ENCODE data around the gene COP1. TPM values are rescaled to one million over a fixed set of nuclear protein-coding genes. Genes with fewer than 3 reads are reported as not detected.

The COP1 gene
- total RNA-seq, 1 donor from 2014 or later: 37.0 TPM

GRCh38 chr1:176051402-176051801, 155.7 kb downstream of the COP1 start:
- Mint-ChIP-seq H3K4me1 (ENCODE audit: low read depth) (no peaks in the 10 kb centered on the region), H3K27ac (ENCODE audit: unreplicated experiment) (no peak overlapping the region), H3K4me3 (ENCODE audit: unreplicated experiment) (no peak overlapping the region), H3K27me3 (ENCODE audit: low read depth) (no peaks in the 10 kb centered on the region), H3K9me3 (ENCODE audit: low read depth) (no peaks in the 10 kb centered on the region), H3K36me3 (ENCODE audit: low read depth) (peaks cover 2% of the 10 kb centered on the region)
- TF ChIP-seq, protein P1, sequence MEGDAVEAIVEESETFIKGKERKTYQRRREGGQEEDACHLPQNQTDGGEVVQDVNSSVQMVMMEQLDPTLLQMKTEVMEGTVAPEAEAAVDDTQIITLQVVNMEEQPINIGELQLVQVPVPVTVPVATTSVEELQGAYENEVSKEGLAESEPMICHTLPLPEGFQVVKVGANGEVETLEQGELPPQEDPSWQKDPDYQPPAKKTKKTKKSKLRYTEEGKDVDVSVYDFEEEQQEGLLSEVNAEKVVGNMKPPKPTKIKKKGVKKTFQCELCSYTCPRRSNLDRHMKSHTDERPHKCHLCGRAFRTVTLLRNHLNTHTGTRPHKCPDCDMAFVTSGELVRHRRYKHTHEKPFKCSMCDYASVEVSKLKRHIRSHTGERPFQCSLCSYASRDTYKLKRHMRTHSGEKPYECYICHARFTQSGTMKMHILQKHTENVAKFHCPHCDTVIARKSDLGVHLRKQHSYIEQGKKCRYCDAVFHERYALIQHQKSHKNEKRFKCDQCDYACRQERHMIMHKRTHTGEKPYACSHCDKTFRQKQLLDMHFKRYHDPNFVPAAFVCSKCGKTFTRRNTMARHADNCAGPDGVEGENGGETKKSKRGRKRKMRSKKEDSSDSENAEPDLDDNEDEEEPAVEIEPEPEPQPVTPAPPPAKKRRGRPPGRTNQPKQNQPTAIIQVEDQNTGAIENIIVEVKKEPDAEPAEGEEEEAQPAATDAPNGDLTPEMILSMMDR (IDR thresholded peaks at IDR 0.05): no peak
- DNase-seq (ENCODE audit: low spot score): no peak

- no peak overlapping the region for H3K27ac Mint-ChIP-seq (ENCODE audit: unreplicated experiment)
- H3K4me3 Mint-ChIP-seq (ENCODE audit: unreplicated experiment): no peak overlapping the region
- no peak for DNase-seq (ENCODE audit: low spot score)
- no peaks in the 10 kb centered on the region for H3K27me3 Mint-ChIP-seq (ENCODE audit: low read depth)
- no peaks in the 10 kb centered on the region for H3K36me3 Mint-ChIP-seq (ENCODE audit: low read depth)
- no peaks in the 10 kb centered on the region for H3K9me3 Mint-ChIP-seq (ENCODE audit: low read depth)
- TF ChIP-seq, protein P1 (IDR thresholded peaks at IDR 0.05): no peak
- H3K4me1 Mint-ChIP-seq (ENCODE audit: low read depth): no peaks in the 10 kb centered on the region
These were observed 157.5 kb downstream of the COP1 start for GRCh38 chr1:176049582-176049981.

DNA sequence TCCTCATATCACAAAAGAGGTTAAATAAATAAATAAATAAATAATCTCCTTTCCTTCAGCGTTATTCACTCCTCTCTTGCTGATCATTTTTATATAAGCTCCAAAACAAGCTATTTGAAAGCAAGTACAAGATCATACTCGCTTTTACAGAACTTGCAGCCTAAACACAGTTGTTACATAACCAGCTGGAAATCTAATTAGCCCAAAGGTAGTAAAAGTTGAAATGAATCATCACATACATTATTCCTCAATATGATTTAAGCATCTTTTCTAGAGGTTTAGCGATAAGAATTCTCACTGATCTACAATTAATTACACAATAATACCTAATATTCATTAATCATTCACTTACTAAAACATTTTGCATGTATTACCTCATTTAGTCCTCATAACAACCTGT, 160.2 kb downstream of the COP1 start:
- TF ChIP-seq, protein P1 (IDR thresholded peaks at IDR 0.05): no peak
- Mint-ChIP-seq H3K4me3 (ENCODE audit: unreplicated experiment) (no peak overlapping the region), H3K27me3 (ENCODE audit: low read depth) (no peaks in the 10 kb centered on the region), H3K4me1 (ENCODE audit: low read depth) (no peaks in the 10 kb centered on the region), H3K27ac (ENCODE audit: unreplicated experiment) (no peak overlapping the region), H3K9me3 (ENCODE audit: low read depth) (no peaks in the 10 kb centered on the region), H3K36me3 (ENCODE audit: low read depth) (peaks cover 3% of the 10 kb centered on the region)
- DNase-seq (ENCODE audit: low spot score): no peak

DNA sequence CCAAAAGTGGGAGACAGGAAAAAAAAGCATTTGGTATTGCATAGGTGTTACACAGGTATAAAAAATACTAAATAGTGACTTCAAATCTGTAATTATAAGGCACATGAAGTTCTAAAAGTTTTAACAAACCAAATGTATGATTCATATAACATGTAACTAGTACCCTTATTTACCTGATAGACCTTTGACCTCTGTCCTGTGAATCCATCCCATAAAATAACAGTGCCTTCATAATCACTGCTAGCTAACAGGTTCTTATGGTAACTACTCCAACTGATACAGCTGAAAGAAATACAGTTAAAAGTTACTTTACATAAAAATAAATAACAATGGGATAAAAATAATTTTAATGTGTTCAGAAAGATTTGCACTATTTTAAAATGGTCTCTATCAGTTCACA, 163.5 kb downstream of the COP1 start:
- no peaks in the 10 kb centered on the region for H3K4me1 Mint-ChIP-seq (ENCODE audit: low read depth)
- DNase-seq (ENCODE audit: low spot score): no peak
- H3K27ac Mint-ChIP-seq (ENCODE audit: unreplicated experiment): no peak overlapping the region
- H3K4me3 Mint-ChIP-seq (ENCODE audit: unreplicated experiment): no peak overlapping the region
- H3K36me3 Mint-ChIP-seq (ENCODE audit: low read depth): peaks cover 7% of the 10 kb centered on the region
- TF ChIP-seq, protein P1 (IDR thresholded peaks at IDR 0.05): no peak
- H3K9me3 Mint-ChIP-seq (ENCODE audit: low read depth): no peaks in the 10 kb centered on the region
- no peaks in the 10 kb centered on the region for H3K27me3 Mint-ChIP-seq (ENCODE audit: low read depth)

- TF ChIP-seq, protein P1 (IDR thresholded peaks at IDR 0.05): no peak
- peaks cover 3% of the 10 kb centered on the region for H3K9me3 Mint-ChIP-seq (ENCODE audit: low read depth)
These were observed 173.2 kb downstream of the COP1 start for GRCh38 chr1:176033881-176034280.

More at GRCh38 chr1:176033881-176034280, 173.2 kb downstream of the COP1 start:
- H3K4me1 Mint-ChIP-seq (ENCODE audit: low read depth): peaks cover 12% of the 10 kb centered on the region
- H3K27me3 Mint-ChIP-seq (ENCODE audit: low read depth): no peaks in the 10 kb centered on the region
- H3K27ac Mint-ChIP-seq (ENCODE audit: unreplicated experiment): no peak overlapping the region
- H3K4me3 Mint-ChIP-seq (ENCODE audit: unreplicated experiment): no peak overlapping the region
- H3K36me3 Mint-ChIP-seq (ENCODE audit: low read depth): peaks cover 13% of the 10 kb centered on the region
- no peak for DNase-seq (ENCODE audit: low spot score)
